Measurements from ENCODE around the gene PPP1R1C.

- no peak for TF ChIP-seq CTCF (IDR thresholded peaks at IDR 0.05)
- no peak for TF ChIP-seq POLR2A (IDR thresholded peaks at IDR 0.05)
These were observed 12.6 kb downstream of the PPP1R1C start for GRCh38 chr2:181998041-181998835.
